ENCODE data around the gene LIMK1.
"Not testable (repeated sequence)": the region's sequence is repeated elsewhere in the genome, so short reads cannot be mapped to it uniquely, and the experiment has no call there.

The LIMK1 gene

DNA sequence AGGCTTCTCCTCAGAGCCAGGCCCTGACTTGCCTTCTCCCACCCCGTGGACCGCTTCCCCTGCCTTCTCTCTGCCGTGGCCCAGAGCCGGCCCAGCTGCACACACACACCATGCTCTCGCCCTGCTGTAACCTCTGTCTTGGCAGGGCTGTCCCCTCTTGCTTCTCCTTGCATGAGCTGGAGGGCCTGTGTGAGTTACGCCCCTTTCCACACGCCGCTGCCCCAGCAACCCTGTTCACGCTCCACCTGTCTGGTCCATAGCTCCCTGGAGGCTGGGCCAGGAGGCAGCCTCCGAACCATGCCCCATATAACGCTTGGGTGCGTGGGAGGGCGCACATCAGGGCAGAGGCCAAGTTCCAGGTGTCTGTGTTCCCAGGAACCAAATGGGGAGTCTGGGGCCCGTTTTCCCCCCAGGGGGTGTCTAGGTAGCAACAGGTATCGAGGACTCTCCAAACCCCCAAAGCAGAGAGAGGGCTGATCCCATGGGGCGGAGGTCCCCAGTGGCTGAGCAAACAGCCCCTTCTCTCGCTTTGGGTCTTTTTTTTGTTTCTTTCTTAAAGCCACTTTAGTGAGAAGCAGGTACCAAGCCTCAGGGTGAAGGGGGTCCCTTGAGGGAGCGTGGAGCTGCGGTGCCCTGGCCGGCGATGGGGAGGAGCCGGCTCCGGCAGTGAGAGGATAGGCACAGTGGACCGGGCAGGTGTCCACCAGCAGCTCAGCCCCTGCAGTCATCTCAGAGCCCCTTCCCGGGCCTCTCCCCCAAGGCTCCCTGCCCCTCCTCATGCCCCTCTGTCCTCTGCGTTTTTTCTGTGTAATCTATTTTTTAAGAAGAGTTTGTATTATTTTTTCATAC is 38.0 kb downstream of the LIMK1 start:
- Histone ChIP-seq H3K9ac (ENCODE audit: low read depth in 1 of 2, low read length in 2 of 2) (no peak overlapping the region), H3K27ac (ENCODE audit: low read depth, low read length) (no peak overlapping the region), H3K9me3 (ENCODE audit: control insufficient read depth in 1 of 2, low read length in 2 of 2) (no peaks in the 10 kb centered on the region), H3K4me1 (ENCODE audit: control insufficient read depth in 1 of 2, insufficient read depth in 2 of 2, low read length in 2 of 2) (no peaks in the 10 kb centered on the region), H3K36me3 (ENCODE audit: control insufficient read depth in 1 of 2, insufficient read depth in 2 of 2, low read length in 2 of 2) (peaks cover 4 to 14% of the 10 kb centered on the region in 2 donors), H3K4me3 (ENCODE audit: low read depth in 1 of 2, low read length in 2 of 2) (no peak overlapping the region), H3K27me3 (ENCODE audit: control insufficient read depth in 1 of 2, insufficient read depth in 2 of 2, low read length in 2 of 2) (no peaks in the 10 kb centered on the region)

DNA sequence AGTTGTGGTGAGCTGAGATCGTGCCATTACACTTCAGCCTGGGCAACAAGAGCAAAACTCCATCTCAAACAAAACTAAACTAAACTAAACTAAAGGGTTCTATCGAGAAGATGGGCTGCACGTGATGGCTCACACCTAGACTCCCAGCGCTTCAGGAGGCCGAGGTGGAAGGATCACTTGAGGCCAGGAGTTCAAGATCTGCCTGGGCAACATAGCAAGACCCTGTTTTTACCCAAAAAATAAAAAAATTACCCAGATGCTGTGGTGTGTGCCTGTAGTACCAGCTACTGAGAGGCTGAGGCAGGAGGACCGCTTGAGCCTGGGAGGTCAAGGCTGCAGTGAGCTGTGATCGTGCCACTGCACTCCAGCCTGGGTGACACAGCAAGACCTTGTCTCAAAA is 40.3 kb downstream of the LIMK1 start:
- H3K9me3 ChIP-seq (ENCODE audit: control insufficient read depth in 1 of 2, low read length in 2 of 2); H3K27ac ChIP-seq (ENCODE audit: low read depth, low read length); H3K27me3 ChIP-seq (ENCODE audit: control insufficient read depth in 1 of 2, insufficient read depth in 2 of 2, low read length in 2 of 2); H3K4me3 ChIP-seq (ENCODE audit: low read depth in 1 of 2, low read length in 2 of 2); H3K4me1 ChIP-seq (ENCODE audit: control insufficient read depth in 1 of 2, insufficient read depth in 2 of 2, low read length in 2 of 2); H3K9ac ChIP-seq (ENCODE audit: low read depth in 1 of 2, low read length in 2 of 2); H3K36me3 ChIP-seq (ENCODE audit: control insufficient read depth in 1 of 2, insufficient read depth in 2 of 2, low read length in 2 of 2): not testable (repeated sequence)

DNA sequence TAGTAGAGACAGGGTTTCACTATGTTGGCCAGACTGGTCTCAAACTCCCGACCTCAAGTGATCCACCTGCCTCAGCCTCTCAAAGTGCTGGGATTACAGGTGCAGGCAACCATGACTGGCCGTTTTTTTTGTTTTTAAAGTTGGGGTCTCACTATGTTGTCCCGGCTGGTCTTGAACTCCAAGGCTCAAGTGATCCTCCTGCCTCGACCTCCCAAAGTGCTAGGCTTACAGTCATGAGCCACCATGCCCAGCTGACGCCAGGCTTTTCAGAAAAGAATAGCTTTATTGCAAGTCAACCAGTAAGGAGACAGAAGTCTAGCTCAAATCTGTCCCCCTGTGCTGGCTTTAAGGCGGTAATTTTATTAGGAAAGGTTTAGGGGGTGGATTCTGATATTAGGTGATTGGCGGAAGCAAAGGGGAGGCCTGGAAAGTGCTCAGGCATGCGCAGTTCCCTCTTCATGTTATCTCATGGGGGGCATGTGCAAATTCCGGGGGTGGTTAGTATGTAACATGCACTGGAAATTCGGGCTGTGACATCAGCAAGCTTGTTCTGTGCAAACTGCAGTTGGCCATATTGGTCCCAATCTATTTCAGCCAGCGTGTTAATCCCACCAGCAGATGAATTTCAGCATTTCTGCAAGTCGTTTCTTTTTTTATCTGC is 42.7 kb downstream of the LIMK1 start:
- Histone ChIP-seq H3K36me3 (ENCODE audit: control insufficient read depth in 1 of 2, insufficient read depth in 2 of 2, low read length in 2 of 2) (peaks cover 0 to 4% of the 10 kb centered on the region in 2 donors), H3K9me3 (ENCODE audit: control insufficient read depth in 1 of 2, low read length in 2 of 2) (no peaks in the 10 kb centered on the region), H3K27ac (ENCODE audit: low read depth, low read length) (no peak overlapping the region), H3K27me3 (ENCODE audit: control insufficient read depth in 1 of 2, insufficient read depth in 2 of 2, low read length in 2 of 2) (no peaks in the 10 kb centered on the region), H3K4me3 (ENCODE audit: low read depth in 1 of 2, low read length in 2 of 2) (no peak overlapping the region), H3K9ac (ENCODE audit: low read depth in 1 of 2, low read length in 2 of 2) (no peak overlapping the region), H3K4me1 (ENCODE audit: control insufficient read depth in 1 of 2, insufficient read depth in 2 of 2, low read length in 2 of 2) (no peaks in the 10 kb centered on the region)

DNA sequence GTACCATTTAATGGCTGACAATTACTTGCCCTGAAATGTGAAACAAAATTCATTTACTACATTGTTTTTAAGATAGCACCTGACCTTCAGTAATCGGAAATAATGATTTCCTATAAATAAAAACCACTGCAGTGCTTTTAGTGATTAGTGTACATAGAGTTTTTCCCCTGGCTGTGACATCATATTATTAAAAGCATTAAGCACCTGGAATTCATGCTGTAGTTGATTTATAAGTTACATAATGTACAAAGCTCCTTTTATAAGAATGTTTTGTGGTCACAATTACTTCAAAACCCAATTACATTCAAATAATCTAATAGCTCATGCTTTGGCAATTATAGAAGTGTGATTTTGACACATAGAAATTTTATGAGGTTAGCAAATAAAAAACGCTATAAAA is 46.3 kb downstream of the LIMK1 start:
- Histone ChIP-seq H3K27me3 (ENCODE audit: control insufficient read depth in 1 of 2, insufficient read depth in 2 of 2, low read length in 2 of 2) (no peaks in the 10 kb centered on the region), H3K9ac (ENCODE audit: low read depth in 1 of 2, low read length in 2 of 2) (no peak overlapping the region), H3K4me3 (ENCODE audit: low read depth in 1 of 2, low read length in 2 of 2) (no peak overlapping the region)

GRCh38 chr7:74130518-74130917 is 46.9 kb downstream of the LIMK1 start:
- Histone ChIP-seq H3K36me3 (ENCODE audit: control insufficient read depth in 1 of 2, insufficient read depth in 2 of 2, low read length in 2 of 2) (no peaks in the 10 kb centered on the region), H3K27me3 (ENCODE audit: control insufficient read depth in 1 of 2, insufficient read depth in 2 of 2, low read length in 2 of 2) (no peaks in the 10 kb centered on the region), H3K9ac (ENCODE audit: low read depth in 1 of 2, low read length in 2 of 2) (no peak overlapping the region), H3K4me1 (ENCODE audit: control insufficient read depth in 1 of 2, insufficient read depth in 2 of 2, low read length in 2 of 2) (no peaks in the 10 kb centered on the region), H3K4me3 (ENCODE audit: low read depth in 1 of 2, low read length in 2 of 2) (no peak overlapping the region), H3K9me3 (ENCODE audit: control insufficient read depth in 1 of 2, low read length in 2 of 2) (no peaks in the 10 kb centered on the region), H3K27ac (ENCODE audit: low read depth, low read length) (no peak overlapping the region)

More for the DNA sequence above, 46.3 kb downstream of the LIMK1 start:
- Histone ChIP-seq H3K4me1 (ENCODE audit: control insufficient read depth in 1 of 2, insufficient read depth in 2 of 2, low read length in 2 of 2) (no peaks in the 10 kb centered on the region), H3K27ac (ENCODE audit: low read depth, low read length) (no peak overlapping the region), H3K36me3 (ENCODE audit: control insufficient read depth in 1 of 2, insufficient read depth in 2 of 2, low read length in 2 of 2) (no peaks in the 10 kb centered on the region), H3K9me3 (ENCODE audit: control insufficient read depth in 1 of 2, low read length in 2 of 2) (no peaks in the 10 kb centered on the region)

DNA sequence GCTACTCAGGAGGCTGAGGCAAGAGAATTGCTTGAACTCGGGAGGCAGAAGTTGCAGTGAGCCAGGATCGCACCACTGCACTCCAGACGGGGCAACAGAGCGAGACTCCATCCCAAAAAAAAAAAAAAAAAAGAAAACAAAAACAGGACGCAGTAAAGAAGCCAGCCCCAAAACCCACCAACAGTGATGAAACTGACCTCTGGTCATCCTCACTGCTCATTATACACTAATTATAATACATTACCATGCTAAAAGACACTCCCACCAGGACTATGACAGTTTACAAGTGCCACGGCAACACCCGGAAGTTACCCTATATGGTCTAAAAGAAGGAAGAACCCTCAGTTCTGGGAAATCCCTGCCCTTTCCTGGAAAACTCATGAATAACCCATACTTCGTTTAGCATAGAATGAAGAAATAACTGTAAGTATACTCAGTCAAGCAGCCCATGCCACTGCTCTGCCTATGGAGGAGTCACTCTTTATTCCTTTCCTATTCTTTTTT is 50.6 kb downstream of the LIMK1 start:
- Histone ChIP-seq H3K27me3 (ENCODE audit: control insufficient read depth in 1 of 2, insufficient read depth in 2 of 2, low read length in 2 of 2) (no peaks in the 10 kb centered on the region), H3K9me3 (ENCODE audit: control insufficient read depth in 1 of 2, low read length in 2 of 2) (no peaks in the 10 kb centered on the region), H3K4me1 (ENCODE audit: control insufficient read depth in 1 of 2, insufficient read depth in 2 of 2, low read length in 2 of 2) (no peaks in the 10 kb centered on the region), H3K9ac (ENCODE audit: low read depth in 1 of 2, low read length in 2 of 2) (no peak overlapping the region), H3K27ac (ENCODE audit: low read depth, low read length) (no peak overlapping the region), H3K36me3 (ENCODE audit: control insufficient read depth in 1 of 2, insufficient read depth in 2 of 2, low read length in 2 of 2) (no peaks in the 10 kb centered on the region), H3K4me3 (ENCODE audit: low read depth in 1 of 2, low read length in 2 of 2) (no peak overlapping the region)

- H3K4me1 ChIP-seq (ENCODE audit: control insufficient read depth in 1 of 2, insufficient read depth in 2 of 2, low read length in 2 of 2), result no peaks in the 10 kb centered on the region
- no peak overlapping the region for H3K27ac ChIP-seq (ENCODE audit: low read depth, low read length)
- no peak overlapping the region for H3K4me3 ChIP-seq (ENCODE audit: low read depth in 1 of 2, low read length in 2 of 2)
- H3K36me3 ChIP-seq (ENCODE audit: control insufficient read depth in 1 of 2, insufficient read depth in 2 of 2, low read length in 2 of 2), result no peaks in the 10 kb centered on the region
- H3K27me3 ChIP-seq (ENCODE audit: control insufficient read depth in 1 of 2, insufficient read depth in 2 of 2, low read length in 2 of 2), result no peaks in the 10 kb centered on the region
- H3K9ac ChIP-seq (ENCODE audit: low read depth in 1 of 2, low read length in 2 of 2), result no peak overlapping the region
- no peaks in the 10 kb centered on the region for H3K9me3 ChIP-seq (ENCODE audit: control insufficient read depth in 1 of 2, low read length in 2 of 2)
Measured at GRCh38 chr7:74138334-74138867, 54.8 kb downstream of the LIMK1 start.

DNA sequence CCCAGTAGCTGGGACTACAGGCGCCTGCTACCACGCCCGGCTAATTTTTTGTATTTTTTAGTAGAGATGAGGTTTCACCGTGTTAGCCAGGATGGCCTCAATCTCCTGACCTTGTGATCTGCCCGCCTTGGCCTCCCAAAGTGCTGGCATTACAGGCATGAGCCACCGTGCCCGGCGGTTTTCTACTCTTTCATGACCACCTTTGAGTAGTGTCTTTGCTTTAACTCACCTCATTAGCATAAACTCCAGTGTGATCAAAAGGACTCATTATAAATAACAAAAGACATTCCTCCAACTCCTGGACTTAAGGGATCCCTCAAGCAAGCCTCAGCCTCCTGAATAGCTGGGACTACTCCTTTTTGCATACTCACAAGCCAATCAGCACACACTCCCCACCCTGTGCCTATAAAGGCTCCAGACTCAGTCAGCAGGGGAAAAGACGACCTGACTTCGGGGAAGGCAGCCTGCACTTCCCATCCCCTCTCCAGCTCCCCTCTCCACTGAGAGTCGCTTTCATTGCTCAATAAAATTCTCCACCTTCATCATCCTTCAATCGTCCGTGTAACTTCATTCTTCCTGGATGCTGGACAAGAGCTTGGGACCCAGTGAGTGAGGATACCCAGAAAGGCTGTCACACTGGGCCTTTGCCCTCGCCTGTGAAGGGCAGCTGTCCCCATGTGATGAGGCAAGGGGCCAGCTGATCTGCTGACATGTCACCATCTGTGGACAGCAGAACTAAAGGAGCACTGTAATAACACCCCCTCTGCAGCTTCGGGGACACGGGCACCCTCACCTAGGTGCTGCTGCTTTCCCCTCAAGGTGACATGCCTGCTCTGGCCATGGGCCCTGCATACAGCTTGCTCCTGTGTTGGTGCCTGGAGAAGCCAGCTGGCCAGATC is 55.6 kb downstream of the LIMK1 start:
- H3K9me3 ChIP-seq (ENCODE audit: control insufficient read depth in 1 of 2, low read length in 2 of 2), result no peaks in the 10 kb centered on the region
- H3K9ac ChIP-seq (ENCODE audit: low read depth in 1 of 2, low read length in 2 of 2), result no peak overlapping the region
- H3K4me3 ChIP-seq (ENCODE audit: low read depth in 1 of 2, low read length in 2 of 2), result no peak overlapping the region

DNA sequence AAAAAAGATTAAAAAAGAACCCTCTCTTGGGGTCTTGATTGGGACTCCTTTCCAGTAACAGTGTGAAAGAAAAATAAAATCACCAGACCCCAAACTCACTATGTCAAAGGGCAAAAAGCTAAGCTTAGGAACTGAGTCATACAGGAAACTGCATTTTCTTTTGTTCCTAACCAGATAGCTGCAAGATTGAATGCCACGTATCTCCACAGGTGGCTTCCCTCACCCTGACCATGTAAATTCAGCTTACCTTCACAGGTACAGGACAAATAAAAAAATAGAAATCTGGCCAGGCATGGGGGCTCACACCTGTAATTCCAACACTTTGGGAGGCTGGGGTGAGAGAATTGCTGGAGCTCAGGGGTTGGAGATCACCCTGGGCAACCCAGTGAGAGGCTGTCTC is 58.1 kb downstream of the LIMK1 start:
- H3K27me3 ChIP-seq (ENCODE audit: control insufficient read depth in 1 of 2, insufficient read depth in 2 of 2, low read length in 2 of 2), result no peaks in the 10 kb centered on the region
- H3K27ac ChIP-seq (ENCODE audit: low read depth, low read length), result no peak overlapping the region
- no peaks in the 10 kb centered on the region for H3K36me3 ChIP-seq (ENCODE audit: control insufficient read depth in 1 of 2, insufficient read depth in 2 of 2, low read length in 2 of 2)
- H3K9me3 ChIP-seq (ENCODE audit: control insufficient read depth in 1 of 2, low read length in 2 of 2), result no peaks in the 10 kb centered on the region
- H3K4me3 ChIP-seq (ENCODE audit: low read depth in 1 of 2, low read length in 2 of 2), result no peak overlapping the region
- no peak overlapping the region for H3K9ac ChIP-seq (ENCODE audit: low read depth in 1 of 2, low read length in 2 of 2)
- H3K4me1 ChIP-seq (ENCODE audit: control insufficient read depth in 1 of 2, insufficient read depth in 2 of 2, low read length in 2 of 2), result no peaks in the 10 kb centered on the region

More for the DNA sequence above, 55.6 kb downstream of the LIMK1 start:
- H3K27ac ChIP-seq (ENCODE audit: low read depth, low read length), result no peak overlapping the region
- no peaks in the 10 kb centered on the region for H3K36me3 ChIP-seq (ENCODE audit: control insufficient read depth in 1 of 2, insufficient read depth in 2 of 2, low read length in 2 of 2)
- H3K27me3 ChIP-seq (ENCODE audit: control insufficient read depth in 1 of 2, insufficient read depth in 2 of 2, low read length in 2 of 2), result no peaks in the 10 kb centered on the region
- no peaks in the 10 kb centered on the region for H3K4me1 ChIP-seq (ENCODE audit: control insufficient read depth in 1 of 2, insufficient read depth in 2 of 2, low read length in 2 of 2)
